H9 (cell line): Measurements from ENCODE around the gene CYB5A. TPM values are rescaled to one million over a fixed set of nuclear protein-coding genes. Genes with fewer than 3 reads are reported as not detected.
"Not testable (repeated sequence)": the region's sequence is repeated elsewhere in the genome, so short reads cannot be mapped to it uniquely, and the experiment has no call there.

Experiments used
- DNase-seq: peaks from one replicate; pipeline ENCODE4 v3.0.0-alpha.2; 2017
- H2AFZ ChIP-seq: one replicate; pipeline ENCODE4 v1.6.1; 2013; ENCODE audit warnings: mild to moderate bottlenecking, low read length, control low read depth, moderate library complexity
- H2AK5ac ChIP-seq: 2 replicates; pipeline ENCODE4 v1.6.1; 2013; ENCODE audit warnings: low read length, control low read depth, mixed read lengths; ENCODE audit not compliant: insufficient read length
- H2BK120ac ChIP-seq: one replicate; pipeline ENCODE4 v1.6.1; 2013; ENCODE audit warnings: low read depth, mild to moderate bottlenecking, low read length, control low read depth, inconsistent platforms; ENCODE audit not compliant: poor library complexity, severe bottlenecking
- H2BK12ac ChIP-seq: 2 replicates; pipeline ENCODE4 v1.6.1; 2013; ENCODE audit warnings: low read length, control low read depth, mixed read lengths, low read depth; ENCODE audit not compliant: insufficient read length
- H2BK15ac ChIP-seq: 2 replicates; pipeline ENCODE4 v1.6.1; 2013; ENCODE audit warnings: low read depth, low read length, control low read depth
- H2BK20ac ChIP-seq: one replicate; pipeline ENCODE4 v1.6.1; 2013; ENCODE audit warnings: low read depth, mild to moderate bottlenecking, low read length, control low read depth, inconsistent platforms; ENCODE audit not compliant: poor library complexity, severe bottlenecking
- H2BK5ac ChIP-seq: 2 replicates; pipeline ENCODE4 v1.6.1; 2013; ENCODE audit warnings: low read length, control low read depth, mixed read lengths; ENCODE audit not compliant: insufficient read length
- H3K14ac ChIP-seq: 2 replicates; pipeline ENCODE4 v1.6.1; 2013; ENCODE audit warnings: low read length, control low read depth; ENCODE audit not compliant: insufficient read depth
- H3K18ac ChIP-seq: 2 replicates; pipeline ENCODE4 v1.6.1; 2013; ENCODE audit warnings: low read depth, mild to moderate bottlenecking, mixed read lengths, low read length, control low read depth; ENCODE audit not compliant: insufficient read length
- H3K23ac ChIP-seq: 2 replicates; pipeline ENCODE4 v1.6.1; 2013; ENCODE audit warnings: low read length, control low read depth, mixed read lengths, low read depth; ENCODE audit not compliant: insufficient read length
- H3K23me2 ChIP-seq: 2 replicates; pipeline ENCODE4 v1.6.1; 2013; ENCODE audit warnings: low read depth, mild to moderate bottlenecking, mixed read lengths, low read length, control low read depth; ENCODE audit not compliant: insufficient read length, poor library complexity, severe bottlenecking
- H3K27ac ChIP-seq: 2 replicates; pipeline ENCODE4 v1.5.1; 2013; ENCODE audit warnings: low read length, control low read depth, mixed read lengths, low read depth; ENCODE audit not compliant: insufficient read length
- H3K27me3 ChIP-seq: 2 replicates; pipeline ENCODE4 v1.6.1; 2013; ENCODE audit warnings: low read length, control low read depth, inconsistent platforms; ENCODE audit not compliant: insufficient read depth
- H3K4ac ChIP-seq: 2 replicates; pipeline ENCODE4 v1.6.1; 2013; ENCODE audit warnings: low read depth, mild to moderate bottlenecking, control low read depth, inconsistent platforms, low read length, moderate library complexity
- H3K4me1 ChIP-seq: 2 replicates; pipeline ENCODE4 v1.6.1; 2013; ENCODE audit warnings: low read length, control low read depth, inconsistent platforms; ENCODE audit not compliant: insufficient read depth
- H3K4me2 ChIP-seq: 2 replicates; pipeline ENCODE4 v1.6.1; 2013; ENCODE audit warnings: low read length, control low read depth, mixed read lengths; ENCODE audit not compliant: insufficient read length, insufficient read depth
- H3K56ac ChIP-seq: 2 replicates; pipeline ENCODE4 v1.6.1; 2013; ENCODE audit warnings: low read depth, mild to moderate bottlenecking, mixed read lengths, low read length, control low read depth; ENCODE audit not compliant: insufficient read length
- H3K79me1 ChIP-seq: 2 replicates; pipeline ENCODE4 v1.6.1; 2013; ENCODE audit warnings: low read depth, mild to moderate bottlenecking, moderate library complexity, low read length, control low read depth, inconsistent platforms; ENCODE audit not compliant: insufficient read depth, poor library complexity, severe bottlenecking
- H3K79me2 ChIP-seq: 2 replicates; pipeline ENCODE4 v1.6.1; 2013; ENCODE audit warnings: low read length, control low read depth, inconsistent platforms; ENCODE audit not compliant: insufficient read depth
- H3K9ac ChIP-seq: 2 replicates; pipeline ENCODE4 v1.6.1; 2013; ENCODE audit warnings: low read length, control low read depth, mixed read lengths; ENCODE audit not compliant: insufficient read length; ENCODE audit errors: extremely low read depth
- H3K9me3 ChIP-seq: one replicate; pipeline ENCODE4 v1.6.1; 2013; ENCODE audit warnings: low read depth, low read length, inconsistent platforms; ENCODE audit not compliant: control insufficient read depth
- H3T11ph ChIP-seq: one replicate; pipeline ENCODE4 v1.6.1; 2013; ENCODE audit warnings: mild to moderate bottlenecking, low read length, control low read depth, inconsistent platforms
- H4K20me1 ChIP-seq: one replicate; pipeline ENCODE4 v1.6.1; 2013; ENCODE audit not compliant: control insufficient read depth, insufficient read length, insufficient read depth
- H4K5ac ChIP-seq: 2 replicates; pipeline ENCODE4 v1.6.1; 2013; ENCODE audit warnings: low read depth, mild to moderate bottlenecking, mixed read lengths, low read length, control low read depth; ENCODE audit not compliant: insufficient read length
- H4K8ac ChIP-seq: replicated peaks from 2 replicates; pipeline ENCODE4 v1.6.1; 2013; ENCODE audit warnings: low read length, control low read depth, mixed read lengths, low read depth; ENCODE audit not compliant: insufficient read length
- H4K91ac ChIP-seq: 2 replicates; pipeline ENCODE4 v1.6.1; 2013; ENCODE audit warnings: low read depth, mild to moderate bottlenecking, moderate library complexity, mixed read lengths, low read length, control low read depth; ENCODE audit not compliant: insufficient read length
- H3K27ac Mint-ChIP-seq, 3 experiments: 2 replicates in 2 of 3; 3 replicates in 1 of 3; pipeline ENCODE4 v1.8.0; 2020 to 2021; ENCODE audit warnings: mixed read lengths in 3 of 3, mild to moderate bottlenecking in 1 of 3, moderate library complexity in 1 of 3
- H3K27me3 Mint-ChIP-seq: 2 replicates; pipeline ENCODE4 v1.8.0; 2021; ENCODE audit warnings: low read depth, mild to moderate bottlenecking, moderate library complexity, mixed read lengths
- H3K36me3 Mint-ChIP-seq, 3 experiments: 2 replicates in 2 of 3; 3 replicates in 1 of 3; pipeline ENCODE4 v1.8.0; 2020 to 2021; ENCODE audit warnings: low read depth in 3 of 3, mixed read lengths in 3 of 3; ENCODE audit not compliant: insufficient read depth in 1 of 3
- H3K4me1 Mint-ChIP-seq, 2 experiments: 2 replicates each; pipeline ENCODE4 v1.8.0; 2020; ENCODE audit warnings: mixed read lengths in 2 of 2
- H3K4me3 Mint-ChIP-seq, 2 experiments: 2 replicates in 1 of 2; 3 replicates in 1 of 2; pipeline ENCODE4 v1.8.0; 2020 to 2021; ENCODE audit warnings: mild to moderate bottlenecking in 2 of 2, mixed read lengths in 2 of 2, moderate library complexity in 1 of 2
- H3K9me3 Mint-ChIP-seq, 2 experiments: 2 replicates in 1 of 2; 3 replicates in 1 of 2; pipeline ENCODE4 v1.8.0; 2020; ENCODE audit warnings: mild to moderate bottlenecking in 2 of 2, mixed read lengths in 2 of 2, moderate library complexity in 1 of 2
- WGBS: extraction: QIAGEN DNeasy Blood & Tissue Kit; methylation state at CpG from one replicate; pipeline ENCODE4 v1.1.7; 2013; ENCODE audit warnings: missing lambda C conversion rate, low lambda C conversion rate, mixed read lengths; ENCODE audit not compliant: insufficient read length; ENCODE audit errors: extremely low coverage; 5-methylcytosine and 5-hydroxymethylcytosine counted together
- total RNA-seq: library from RNA; stranded (reverse); gene quantifications from 2 replicates; pipeline ENCODE4 v1.2.1, GENCODE V29; 2021
- TF ChIP-seq, protein P1 (sequence below): fragments of 200-600 bp; sonication (generic); conservative IDR thresholded peaks from 3 replicates; pipeline ENCODE4 v1.8.0; 2021; ENCODE audit warnings: antibody characterized with exemption, mild to moderate bottlenecking

Gene CYB5A
- total RNA-seq, 1 experiment from 2014 or later = 93.2 TPM

DNA sequence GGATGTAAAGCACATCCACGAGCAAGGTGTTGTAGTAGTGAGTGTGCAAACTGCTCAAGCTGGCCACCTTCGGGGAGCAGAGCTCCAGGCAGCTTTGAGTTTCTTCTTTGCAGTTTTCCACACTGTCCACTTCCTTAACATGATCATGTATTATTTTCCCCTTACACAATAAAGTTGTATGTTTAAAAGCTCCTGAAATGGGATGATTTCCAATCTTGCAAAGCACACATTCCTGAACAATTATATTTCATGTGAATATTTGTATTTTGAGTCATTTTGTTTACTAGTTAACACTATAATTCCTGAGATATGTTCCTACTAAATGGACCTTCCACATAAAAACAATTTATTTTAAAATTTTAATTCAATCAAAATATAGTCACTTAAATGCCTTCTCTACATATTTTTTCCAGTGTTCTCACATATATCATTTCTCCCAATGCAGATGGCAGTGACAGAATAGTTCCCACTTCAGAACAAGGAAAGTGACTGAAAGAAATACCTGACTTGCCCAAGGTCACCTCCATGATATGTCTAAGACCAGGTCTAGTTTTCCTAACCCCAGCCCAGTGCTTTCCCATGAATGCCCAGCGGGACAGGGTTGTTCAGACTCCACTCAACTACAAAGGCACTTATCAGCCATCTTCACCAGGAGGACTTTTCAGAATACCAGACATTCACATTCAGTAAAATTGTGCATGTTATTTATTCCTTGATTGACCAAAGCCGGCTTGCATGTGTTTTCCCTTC, 5.5 kb downstream of the CYB5A start:
- DNase-seq = no peak
- H3K27me3 Mint-ChIP-seq = no peaks in the 10 kb centered on the region
- H3K9me3 Mint-ChIP-seq = no peaks in the 10 kb centered on the region
- H2AK5ac ChIP-seq = no peak overlapping the region
- H3K9ac ChIP-seq = no peak overlapping the region
- H3K36me3 Mint-ChIP-seq = 0 out of 7 replicates have a peak, but pooled peaks cover 0 to 2% (median 0%) of the 10 kb centered on the region in 3 experiments
- H2BK120ac ChIP-seq = no peak overlapping the region
- no peaks in the 10 kb centered on the region for H3K9me3 ChIP-seq
- H3K14ac ChIP-seq = no peak overlapping the region
- H3K4me1 Mint-ChIP-seq = peaks cover 69 to 70% of the 10 kb centered on the region in 2 experiments
- no peak overlapping the region for H3K23ac ChIP-seq
- no peak overlapping the region for H2BK12ac ChIP-seq
- H2BK20ac ChIP-seq = no peak overlapping the region
- no peaks in the 10 kb centered on the region for H4K20me1 ChIP-seq
- H3K23me2 ChIP-seq = peaks cover 2% of the 10 kb centered on the region
- H3K18ac ChIP-seq = no peak overlapping the region
- no peak overlapping the region for H3K4ac ChIP-seq
- peaks cover 35% of the 10 kb centered on the region for H3K4me1 ChIP-seq
- no peak overlapping the region for H2BK5ac ChIP-seq
- H3K4me3 Mint-ChIP-seq = no peak overlapping the region
- no peak overlapping the region for H4K91ac ChIP-seq
- peak overlapping the region in 2 of 3 experiments; percentile 32 to 72; a peak in 3 of 7 replicates for H3K27ac Mint-ChIP-seq
- no peak overlapping the region for H3T11ph ChIP-seq
- H2AFZ ChIP-seq = no peak overlapping the region
- H3K4me2 ChIP-seq = no peak overlapping the region
- no peaks in the 10 kb centered on the region for H3K27me3 ChIP-seq
- H3K27ac ChIP-seq = no peak overlapping the region
- no peak overlapping the region for H2BK15ac ChIP-seq
- H3K79me1 ChIP-seq = no peaks in the 10 kb centered on the region
- no CpG with 5 or more reads among the region's 4 CpGs for WGBS
- TF ChIP-seq, protein P1, sequence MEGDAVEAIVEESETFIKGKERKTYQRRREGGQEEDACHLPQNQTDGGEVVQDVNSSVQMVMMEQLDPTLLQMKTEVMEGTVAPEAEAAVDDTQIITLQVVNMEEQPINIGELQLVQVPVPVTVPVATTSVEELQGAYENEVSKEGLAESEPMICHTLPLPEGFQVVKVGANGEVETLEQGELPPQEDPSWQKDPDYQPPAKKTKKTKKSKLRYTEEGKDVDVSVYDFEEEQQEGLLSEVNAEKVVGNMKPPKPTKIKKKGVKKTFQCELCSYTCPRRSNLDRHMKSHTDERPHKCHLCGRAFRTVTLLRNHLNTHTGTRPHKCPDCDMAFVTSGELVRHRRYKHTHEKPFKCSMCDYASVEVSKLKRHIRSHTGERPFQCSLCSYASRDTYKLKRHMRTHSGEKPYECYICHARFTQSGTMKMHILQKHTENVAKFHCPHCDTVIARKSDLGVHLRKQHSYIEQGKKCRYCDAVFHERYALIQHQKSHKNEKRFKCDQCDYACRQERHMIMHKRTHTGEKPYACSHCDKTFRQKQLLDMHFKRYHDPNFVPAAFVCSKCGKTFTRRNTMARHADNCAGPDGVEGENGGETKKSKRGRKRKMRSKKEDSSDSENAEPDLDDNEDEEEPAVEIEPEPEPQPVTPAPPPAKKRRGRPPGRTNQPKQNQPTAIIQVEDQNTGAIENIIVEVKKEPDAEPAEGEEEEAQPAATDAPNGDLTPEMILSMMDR = no peak
- peaks cover 14% of the 10 kb centered on the region; the same call in 1 of the 2 replicates for H3K79me2 ChIP-seq
- no peak overlapping the region for H4K8ac ChIP-seq
- no peak overlapping the region for H3K56ac ChIP-seq
- no peak overlapping the region for H4K5ac ChIP-seq

DNA sequence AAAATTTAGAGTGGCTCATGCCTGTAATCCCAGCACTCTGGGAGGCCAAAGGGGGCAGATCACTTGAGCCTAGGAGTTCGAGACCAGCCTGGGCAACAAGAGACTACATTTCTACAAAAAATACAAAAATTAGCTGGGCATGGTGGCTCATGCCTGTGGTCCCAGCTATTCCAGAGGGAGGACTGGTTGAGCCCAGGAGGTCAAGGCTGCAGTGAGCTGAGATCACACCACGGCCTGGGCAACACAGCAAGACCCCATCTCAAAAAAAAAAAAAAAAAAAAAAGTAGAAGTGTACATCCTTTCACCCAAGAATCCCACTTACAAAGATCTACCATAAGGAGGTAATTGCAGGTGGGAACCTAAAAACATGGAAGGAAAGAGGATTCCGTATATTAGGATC, 6.2 kb downstream of the CYB5A start:
- H3K79me1 ChIP-seq, H3K56ac ChIP-seq, H3K9me3 Mint-ChIP-seq, H2AK5ac ChIP-seq, H3K27me3 ChIP-seq, H2BK12ac ChIP-seq, H3K23me2 ChIP-seq, H3K14ac ChIP-seq, H4K5ac ChIP-seq, H2BK5ac ChIP-seq, H3K4ac ChIP-seq, H3K27me3 Mint-ChIP-seq, H4K8ac ChIP-seq, H3K27ac ChIP-seq, H3K36me3 Mint-ChIP-seq, H4K20me1 ChIP-seq, DNase-seq, H3K27ac Mint-ChIP-seq, H2BK120ac ChIP-seq, H3T11ph ChIP-seq, H3K4me3 Mint-ChIP-seq, H3K4me2 ChIP-seq, H3K9me3 ChIP-seq, H2BK20ac ChIP-seq, H3K23ac ChIP-seq, H3K18ac ChIP-seq, H4K91ac ChIP-seq, H2AFZ ChIP-seq, H2BK15ac ChIP-seq, H3K9ac ChIP-seq: not testable (repeated sequence)
- WGBS = no CpG with 5 or more reads among the region's 3 CpGs
- peaks cover 40% of the 10 kb centered on the region for H3K4me1 ChIP-seq
- peaks cover 14% of the 10 kb centered on the region; the same call in 1 of the 2 replicates for H3K79me2 ChIP-seq
- H3K4me1 Mint-ChIP-seq = peaks cover 76% of the 10 kb centered on the region in 2 experiments
